WTC11 (cell line): ENCODE measurements around the gene PLSCR4. TPM values are rescaled to one million over a fixed set of nuclear protein-coding genes. Genes with fewer than 3 reads are reported as not detected.

Experiments used
- ATAC-seq: fragments of 200-7000 bp; cut with Tn5 transposase; 2 replicates; pipeline ENCODE4 v1.10.0; 2021; ENCODE audit warnings: mild to moderate bottlenecking, moderate library complexity
- CTCF ChIA-PET: fragments of 300-600 bp; sonication (Branson Sonifier 250); formaldehyde crosslinking; loops from one replicate; lab custom pipeline; 2021; ENCODE audit warnings: antibody characterized with exemption; lab: Charles Lee
- POLR2A ChIA-PET: fragments of 350-600 bp; sonication (Branson Sonifier 250); formaldehyde crosslinking; loops from one replicate; lab custom pipeline; 2021; ENCODE audit warnings: antibody characterized with exemption; lab: Charles Lee
- DNase-seq: peaks from one replicate; pipeline ENCODE4 v3.0.0; 2021; ENCODE audit warnings: low spot score
- H3K27ac Mint-ChIP-seq: 2 replicates; pipeline ENCODE4 v1.8.0; 2021; ENCODE audit warnings: mixed read lengths
- H3K27me3 Mint-ChIP-seq: 2 replicates; pipeline ENCODE4 v1.8.0; 2021; ENCODE audit warnings: low read depth, mild to moderate bottlenecking, moderate library complexity, mixed read lengths
- H3K36me3 Mint-ChIP-seq: 2 replicates; pipeline ENCODE4 v1.8.0; 2021; ENCODE audit warnings: mixed read lengths
- H3K4me1 Mint-ChIP-seq: 2 replicates; pipeline ENCODE4 v1.8.0; 2022; ENCODE audit warnings: mixed read lengths
- H3K4me3 Mint-ChIP-seq: 2 replicates; pipeline ENCODE4 v1.8.0; 2021; ENCODE audit warnings: mild to moderate bottlenecking, moderate library complexity, mixed read lengths
- H3K9me3 Mint-ChIP-seq: 2 replicates; pipeline ENCODE4 v1.8.0; 2021; ENCODE audit warnings: mixed read lengths
- ATF2 ChIP-seq: sonication (generic); formaldehyde crosslinking; IDR thresholded peaks from 2 replicates; pipeline ENCODE4 v1.8.1; 2022; ENCODE audit warnings: low read depth, missing genetic modification reagents, borderline replicate concordance
- CTCF ChIP-seq: fragments of 200-600 bp; IDR thresholded peaks from 2 replicates; pipeline ENCODE4 v1.8.0; 2022; ENCODE audit warnings: antibody characterized with exemption
- ERG ChIP-seq: fragments of 250-450 bp; sonication (Bioruptor Pico); IDR thresholded peaks from 2 replicates; pipeline ENCODE4 v1.8.0; 2021; ENCODE audit warnings: mild to moderate bottlenecking
- ESRRA ChIP-seq: sonication (generic); formaldehyde crosslinking; IDR thresholded peaks from 2 replicates; pipeline ENCODE4 v1.8.1; 2022; ENCODE audit warnings: mild to moderate bottlenecking, missing genetic modification reagents, borderline replicate concordance
- FOXK1 ChIP-seq: sonication (generic); formaldehyde crosslinking; IDR thresholded peaks from 2 replicates; pipeline ENCODE4 v1.8.0; 2022; ENCODE audit warnings: mild to moderate bottlenecking, moderate library complexity, missing genetic modification reagents
- GRHL2 ChIP-seq: fragments of 250-450 bp; sonication (Bioruptor Pico); IDR thresholded peaks from 2 replicates; pipeline ENCODE4 v1.8.0; 2022; ENCODE audit warnings: mild to moderate bottlenecking, moderate library complexity; ENCODE audit not compliant: insufficient replicate concordance, severe bottlenecking
- JAZF1 ChIP-seq: fragments of 250-450 bp; sonication (Bioruptor Pico); IDR thresholded peaks from 2 replicates; pipeline ENCODE4 v1.9.0; 2021; ENCODE audit warnings: moderate library complexity, mild to moderate bottlenecking, inconsistent platforms
- JUN ChIP-seq: sonication (generic); formaldehyde crosslinking; IDR thresholded peaks from 2 replicates; pipeline ENCODE4 v1.8.0; 2023; ENCODE audit warnings: mild to moderate bottlenecking, missing genetic modification reagents
- MXD4 ChIP-seq: fragments of 250-450 bp; sonication (Bioruptor Pico); IDR thresholded peaks from 2 replicates; pipeline ENCODE4 v1.8.0; 2021; ENCODE audit warnings: mild to moderate bottlenecking, moderate library complexity, borderline replicate concordance
- RELA ChIP-seq: sonication (generic); formaldehyde crosslinking; IDR thresholded peaks from 2 replicates; pipeline ENCODE4 v1.8.1; 2022; ENCODE audit warnings: missing genetic modification reagents, mild to moderate bottlenecking, borderline replicate concordance
- SMAD4 ChIP-seq: sonication (generic); formaldehyde crosslinking; IDR thresholded peaks from 2 replicates; pipeline ENCODE4 v1.8.0; 2022; ENCODE audit warnings: mild to moderate bottlenecking, missing genetic modification reagents
- TEAD1 ChIP-seq: sonication (generic); formaldehyde crosslinking; IDR thresholded peaks from 2 replicates; pipeline ENCODE4 v1.8.0; 2022; ENCODE audit warnings: mild to moderate bottlenecking, missing genetic modification reagents
- TP53 ChIP-seq: sonication (generic); formaldehyde crosslinking; IDR thresholded peaks from 2 replicates; pipeline ENCODE4 v1.8.1; 2023; ENCODE audit warnings: mild to moderate bottlenecking, missing genetic modification reagents
- USF1 ChIP-seq: sonication (generic); formaldehyde crosslinking; IDR thresholded peaks from 2 replicates; pipeline ENCODE4 v1.8.0; 2022; ENCODE audit warnings: mild to moderate bottlenecking, missing genetic modification reagents
- USF2 ChIP-seq: sonication (generic); formaldehyde crosslinking; IDR thresholded peaks from 2 replicates; pipeline ENCODE4 v1.8.1; 2023; ENCODE audit warnings: mild to moderate bottlenecking, missing genetic modification reagents, moderate library complexity
- ZBTB21 ChIP-seq: sonication (generic); formaldehyde crosslinking; IDR thresholded peaks from 2 replicates; pipeline ENCODE4 v1.8.1; 2023; ENCODE audit warnings: mild to moderate bottlenecking, missing genetic modification reagents, borderline replicate concordance
- ZNF512 ChIP-seq: sonication (generic); formaldehyde crosslinking; IDR thresholded peaks from 2 replicates; pipeline ENCODE4 v1.8.1; 2022; ENCODE audit warnings: missing genetic modification reagents, borderline replicate concordance
- ZNF671 ChIP-seq: fragments of 250-450 bp; sonication (Bioruptor Pico); IDR thresholded peaks from 2 replicates; pipeline ENCODE4 v1.8.0; 2021; ENCODE audit warnings: mild to moderate bottlenecking
- total RNA-seq: library from RNA; stranded (reverse); gene quantifications from 3 replicates; pipeline ENCODE4 v1.2.3, GENCODE V29; 2021
- TF ChIP-seq, protein P1 (sequence below): sonication (generic); formaldehyde crosslinking; IDR thresholded peaks from 2 replicates; pipeline ENCODE4 v1.8.1; 2023; ENCODE audit warnings: mild to moderate bottlenecking, missing genetic modification reagents, borderline replicate concordance
- TF ChIP-seq, protein P2 (sequence below): fragments of 250-450 bp; sonication (Bioruptor Pico); IDR thresholded peaks from 2 replicates; pipeline ENCODE4 v1.9.0; 2021; ENCODE audit warnings: moderate library complexity, mild to moderate bottlenecking, inconsistent platforms, borderline replicate concordance

The PLSCR4 gene
- total RNA-seq, 1 experiment from 2014 or later: 3.5 TPM

DNA sequence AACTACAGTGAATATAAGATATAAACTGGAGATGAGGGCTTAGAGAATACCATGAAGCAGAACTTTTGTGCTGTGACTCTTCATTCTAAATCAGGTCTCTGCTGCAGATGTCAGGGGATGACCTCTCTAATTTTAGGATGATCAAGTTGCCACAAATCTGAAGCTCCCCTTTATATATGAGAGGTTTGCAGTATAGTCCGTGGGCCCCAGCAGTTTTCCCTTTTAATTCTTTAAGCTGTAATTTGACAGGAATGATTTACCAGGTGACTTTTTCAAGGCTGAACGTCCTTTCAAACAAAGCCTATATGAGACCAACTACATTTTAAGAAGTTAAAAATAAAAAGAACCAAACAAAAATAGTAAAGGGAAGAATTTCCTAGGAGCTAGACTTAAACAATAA lies 85.0 kb downstream of the PLSCR4 start:
- H3K27ac Mint-ChIP-seq: no peak overlapping the region
- peaks cover 16% of the 10 kb centered on the region for H3K27me3 Mint-ChIP-seq
- ChIA-PET POLR2A (no interaction called here), CTCF (interaction anchor here (1.2 to 2.3 kb wide), 2 partner anchors 21 to 24 kb away, joined by 3 to 8 read pairs; no protein-coding TSS in a partner anchor)
- H3K9me3 Mint-ChIP-seq: peaks cover 4% of the 10 kb centered on the region
- no peak overlapping the region for H3K4me3 Mint-ChIP-seq
- ATAC-seq (no peak), DNase-seq (no peak)
- H3K36me3 Mint-ChIP-seq: no peaks in the 10 kb centered on the region
- H3K4me1 Mint-ChIP-seq: peaks cover 41% of the 10 kb centered on the region
- no peak for TF ChIP-seq TP53 (CRISPR knock-in tag)
- TF ChIP-seq, protein P1, sequence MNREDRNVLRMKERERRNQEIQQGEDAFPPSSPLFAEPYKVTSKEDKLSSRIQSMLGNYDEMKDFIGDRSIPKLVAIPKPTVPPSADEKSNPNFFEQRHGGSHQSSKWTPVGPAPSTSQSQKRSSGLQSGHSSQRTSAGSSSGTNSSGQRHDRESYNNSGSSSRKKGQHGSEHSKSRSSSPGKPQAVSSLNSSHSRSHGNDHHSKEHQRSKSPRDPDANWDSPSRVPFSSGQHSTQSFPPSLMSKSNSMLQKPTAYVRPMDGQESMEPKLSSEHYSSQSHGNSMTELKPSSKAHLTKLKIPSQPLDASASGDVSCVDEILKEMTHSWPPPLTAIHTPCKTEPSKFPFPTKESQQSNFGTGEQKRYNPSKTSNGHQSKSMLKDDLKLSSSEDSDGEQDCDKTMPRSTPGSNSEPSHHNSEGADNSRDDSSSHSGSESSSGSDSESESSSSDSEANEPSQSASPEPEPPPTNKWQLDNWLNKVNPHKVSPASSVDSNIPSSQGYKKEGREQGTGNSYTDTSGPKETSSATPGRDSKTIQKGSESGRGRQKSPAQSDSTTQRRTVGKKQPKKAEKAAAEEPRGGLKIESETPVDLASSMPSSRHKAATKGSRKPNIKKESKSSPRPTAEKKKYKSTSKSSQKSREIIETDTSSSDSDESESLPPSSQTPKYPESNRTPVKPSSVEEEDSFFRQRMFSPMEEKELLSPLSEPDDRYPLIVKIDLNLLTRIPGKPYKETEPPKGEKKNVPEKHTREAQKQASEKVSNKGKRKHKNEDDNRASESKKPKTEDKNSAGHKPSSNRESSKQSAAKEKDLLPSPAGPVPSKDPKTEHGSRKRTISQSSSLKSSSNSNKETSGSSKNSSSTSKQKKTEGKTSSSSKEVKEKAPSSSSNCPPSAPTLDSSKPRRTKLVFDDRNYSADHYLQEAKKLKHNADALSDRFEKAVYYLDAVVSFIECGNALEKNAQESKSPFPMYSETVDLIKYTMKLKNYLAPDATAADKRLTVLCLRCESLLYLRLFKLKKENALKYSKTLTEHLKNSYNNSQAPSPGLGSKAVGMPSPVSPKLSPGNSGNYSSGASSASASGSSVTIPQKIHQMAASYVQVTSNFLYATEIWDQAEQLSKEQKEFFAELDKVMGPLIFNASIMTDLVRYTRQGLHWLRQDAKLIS (CRISPR knock-in tag): no peak
- TF ChIP-seq RELA (CRISPR knock-in tag): no peak
- TF ChIP-seq ZNF512: no peak
- no peak for TF ChIP-seq CTCF
- no peak for TF ChIP-seq JUN
- no peak for TF ChIP-seq ZNF671
- TF ChIP-seq SMAD4 (CRISPR knock-in tag): no peak
- no peak for TF ChIP-seq USF2
- TF ChIP-seq ERG (CRISPR knock-in tag): no peak
- no peak for TF ChIP-seq ZBTB21 (CRISPR knock-in tag)
- no peak for TF ChIP-seq TEAD1 (CRISPR knock-in tag)
- no peak for TF ChIP-seq GRHL2
- TF ChIP-seq, protein P2, sequence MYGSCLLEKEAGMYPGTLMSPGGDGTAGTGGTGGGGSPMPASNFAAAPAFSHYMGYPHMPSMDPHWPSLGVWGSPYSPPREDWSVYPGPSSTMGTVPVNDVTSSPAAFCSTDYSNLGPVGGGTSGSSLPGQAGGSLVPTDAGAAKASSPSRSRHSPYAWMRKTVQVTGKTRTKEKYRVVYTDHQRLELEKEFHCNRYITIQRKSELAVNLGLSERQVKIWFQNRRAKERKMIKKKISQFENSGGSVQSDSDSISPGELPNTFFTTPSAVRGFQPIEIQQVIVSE (CRISPR knock-in tag): no peak
- no peak for TF ChIP-seq ESRRA (CRISPR knock-in tag)
- TF ChIP-seq JAZF1 (CRISPR knock-in tag): no peak
- TF ChIP-seq ATF2: no peak
- TF ChIP-seq FOXK1 (CRISPR knock-in tag): no peak
- TF ChIP-seq MXD4: no peak
- TF ChIP-seq USF1 (CRISPR knock-in tag): no peak
